OCI-LY3 (cell line): ENCODE data around the gene ZNF598.

Experiments used
- CTCF ChIP-seq: fragments of 200-600, 300-600 bp; sonication (generic); IDR thresholded peaks from 2 replicates; pipeline ENCODE4 v1.5.1; 2014; ENCODE audit warnings: antibody characterized with exemption, low read length, low read depth
- EZH2phosphoT487 ChIP-seq: fragments of 200-600 bp; shearing (Covaris generic); IDR thresholded peaks from 2 replicates; pipeline ENCODE4 v1.6.1; 2018; ENCODE audit warnings: antibody characterized with exemption, mixed run types, low read depth

DNA sequence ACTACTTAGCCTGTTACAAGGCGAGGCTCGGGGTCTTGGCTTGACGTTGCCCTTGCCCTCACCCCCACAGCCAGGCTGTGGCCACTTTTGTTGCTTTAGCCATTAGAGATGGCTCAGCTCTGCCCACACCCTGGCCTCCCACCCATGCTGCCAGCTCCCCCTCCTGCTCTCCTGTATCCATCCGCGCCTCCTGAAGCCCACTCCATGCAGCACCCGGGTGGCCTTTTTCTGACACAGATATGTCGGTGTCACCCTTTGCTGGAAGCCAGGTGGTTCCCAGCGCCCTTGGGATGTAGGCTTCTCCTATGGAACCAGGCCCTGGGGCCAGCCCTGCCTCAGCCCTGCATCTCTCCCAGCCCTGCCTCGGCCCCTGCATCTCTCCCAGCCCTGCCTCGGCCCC lies 47.8 kb upstream of the ZNF598 start:
- TF ChIP-seq CTCF (no peak), EZH2phosphoT487 (no peak)
